ENCODE measurements around the gene TRIM44. TPM values are rescaled to one million over a fixed set of nuclear protein-coding genes. Genes with fewer than 3 reads are reported as not detected.

Gene TRIM44
- total RNA-seq, 1 donor: 42.1 TPM

DNA sequence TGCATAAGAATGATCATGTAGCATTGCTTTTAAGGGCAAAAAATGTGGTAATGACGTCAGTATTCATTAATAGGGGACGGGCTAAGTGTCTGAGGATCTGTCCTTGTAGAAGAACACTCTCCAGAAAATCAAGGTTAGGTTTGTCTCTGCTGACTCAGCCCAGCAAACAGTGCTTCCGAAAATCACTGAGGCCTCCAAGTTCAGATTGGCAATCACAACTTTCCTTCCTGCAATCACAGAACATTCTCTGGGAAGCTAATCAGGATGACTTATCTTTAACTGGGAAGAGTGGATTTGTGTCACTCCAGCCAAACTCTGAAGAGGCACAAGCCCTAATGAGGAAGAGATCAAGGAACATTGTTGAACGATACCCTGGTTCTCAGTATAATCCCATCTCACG is 158.0 kb downstream of the TRIM44 start:
- no peak overlapping the region for H3K4me3 ChIP-seq (ENCODE audit: low read depth, low read length)
- DNase-seq (ENCODE audit: low read depth): no peak
- TF ChIP-seq, protein P1, sequence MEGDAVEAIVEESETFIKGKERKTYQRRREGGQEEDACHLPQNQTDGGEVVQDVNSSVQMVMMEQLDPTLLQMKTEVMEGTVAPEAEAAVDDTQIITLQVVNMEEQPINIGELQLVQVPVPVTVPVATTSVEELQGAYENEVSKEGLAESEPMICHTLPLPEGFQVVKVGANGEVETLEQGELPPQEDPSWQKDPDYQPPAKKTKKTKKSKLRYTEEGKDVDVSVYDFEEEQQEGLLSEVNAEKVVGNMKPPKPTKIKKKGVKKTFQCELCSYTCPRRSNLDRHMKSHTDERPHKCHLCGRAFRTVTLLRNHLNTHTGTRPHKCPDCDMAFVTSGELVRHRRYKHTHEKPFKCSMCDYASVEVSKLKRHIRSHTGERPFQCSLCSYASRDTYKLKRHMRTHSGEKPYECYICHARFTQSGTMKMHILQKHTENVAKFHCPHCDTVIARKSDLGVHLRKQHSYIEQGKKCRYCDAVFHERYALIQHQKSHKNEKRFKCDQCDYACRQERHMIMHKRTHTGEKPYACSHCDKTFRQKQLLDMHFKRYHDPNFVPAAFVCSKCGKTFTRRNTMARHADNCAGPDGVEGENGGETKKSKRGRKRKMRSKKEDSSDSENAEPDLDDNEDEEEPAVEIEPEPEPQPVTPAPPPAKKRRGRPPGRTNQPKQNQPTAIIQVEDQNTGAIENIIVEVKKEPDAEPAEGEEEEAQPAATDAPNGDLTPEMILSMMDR (IDR thresholded peaks at IDR 0.05; ENCODE audit: insufficient read depth, low read length): no peak

DNA sequence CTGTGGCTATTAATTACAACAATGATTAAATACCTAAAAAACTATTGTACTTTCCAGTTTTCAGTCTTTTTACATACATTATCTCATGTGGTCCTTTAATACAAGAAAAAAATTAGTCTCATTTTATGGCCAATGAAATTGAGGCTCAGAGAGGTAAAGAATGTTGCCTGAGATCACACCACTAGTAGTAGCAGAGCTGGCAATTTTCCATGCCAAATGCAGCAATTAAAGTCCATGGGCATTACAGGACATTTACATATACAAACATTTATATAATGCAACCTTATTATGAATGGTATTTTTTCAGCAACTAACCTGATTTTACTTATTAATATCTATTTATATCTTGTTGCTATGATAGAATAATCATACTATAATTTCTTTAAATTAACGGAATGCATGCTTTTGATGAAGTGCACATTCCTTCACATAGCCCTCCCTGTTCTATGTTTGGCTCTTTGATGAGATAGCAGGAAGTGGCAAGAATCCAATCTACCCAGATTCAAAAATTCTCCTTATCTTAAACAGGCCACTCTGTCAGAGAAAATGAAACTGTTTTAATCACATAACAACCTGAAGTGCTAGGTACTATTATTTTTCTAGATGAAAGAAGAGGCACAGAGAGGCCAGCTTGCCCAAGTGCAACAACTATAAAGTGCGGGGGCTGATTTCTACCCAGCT is 160.4 kb downstream of the TRIM44 start:
- H3K4me3 ChIP-seq (ENCODE audit: low read depth, low read length): no peak overlapping the region
- TF ChIP-seq, protein P1 (IDR thresholded peaks at IDR 0.05; ENCODE audit: insufficient read depth, low read length): no peak
- DNase-seq (ENCODE audit: low read depth): peak; percentile 14

DNA sequence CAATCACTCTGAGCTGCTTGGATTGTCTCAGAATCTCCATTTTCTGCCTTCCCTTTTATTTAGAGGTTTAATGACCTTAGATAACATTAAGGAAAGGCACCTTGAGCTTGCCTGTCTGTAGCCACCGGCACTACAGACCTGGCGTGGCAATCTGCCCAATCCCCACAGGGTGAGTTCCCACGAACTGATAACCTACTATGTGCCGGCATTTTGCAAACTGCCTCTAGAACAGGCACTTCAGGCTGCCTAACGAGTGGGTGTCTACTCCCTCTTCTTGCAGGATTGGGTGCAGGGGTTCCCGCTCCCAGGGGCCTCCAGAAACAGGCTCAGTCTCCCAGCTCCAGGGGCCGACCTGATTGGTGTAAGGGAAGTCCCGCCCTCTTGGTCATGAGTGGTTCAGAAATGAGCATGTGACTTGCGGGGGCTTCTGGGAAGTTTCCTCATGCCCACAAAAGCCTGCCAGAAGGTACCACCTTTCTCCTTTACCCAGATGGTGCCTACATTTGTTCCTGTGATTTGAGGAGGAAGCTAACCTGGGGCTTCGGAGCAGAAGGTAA is 161.2 kb downstream of the TRIM44 start:
- no peak for DNase-seq (ENCODE audit: low read depth)
- H3K4me3 ChIP-seq (ENCODE audit: low read depth, low read length): no peak overlapping the region
- TF ChIP-seq, protein P1 (IDR thresholded peaks at IDR 0.05; ENCODE audit: insufficient read depth, low read length): no peak

DNA sequence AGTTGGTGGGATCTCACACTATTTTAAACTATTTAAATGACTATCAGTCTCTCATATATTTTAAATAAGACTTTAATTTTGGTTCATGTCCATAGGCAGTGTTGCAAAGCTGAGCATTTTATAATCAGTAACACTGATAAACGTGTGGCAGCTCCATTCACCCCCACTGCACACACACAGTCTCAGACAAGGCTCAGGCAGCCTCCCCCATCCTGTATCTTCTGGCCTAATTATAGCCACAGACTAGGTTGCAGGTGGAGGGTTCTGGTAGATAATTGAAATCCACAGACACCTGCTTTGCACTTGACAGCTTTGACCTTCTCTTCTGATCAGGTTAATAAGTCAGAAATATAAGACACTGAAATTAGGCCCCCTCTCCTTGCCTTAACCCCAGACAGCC is 162.8 kb downstream of the TRIM44 start:
- no peak overlapping the region for H3K4me3 ChIP-seq (ENCODE audit: low read depth, low read length)
- TF ChIP-seq, protein P1 (IDR thresholded peaks at IDR 0.05; ENCODE audit: insufficient read depth, low read length): no peak
- no peak for DNase-seq (ENCODE audit: low read depth)

DNA sequence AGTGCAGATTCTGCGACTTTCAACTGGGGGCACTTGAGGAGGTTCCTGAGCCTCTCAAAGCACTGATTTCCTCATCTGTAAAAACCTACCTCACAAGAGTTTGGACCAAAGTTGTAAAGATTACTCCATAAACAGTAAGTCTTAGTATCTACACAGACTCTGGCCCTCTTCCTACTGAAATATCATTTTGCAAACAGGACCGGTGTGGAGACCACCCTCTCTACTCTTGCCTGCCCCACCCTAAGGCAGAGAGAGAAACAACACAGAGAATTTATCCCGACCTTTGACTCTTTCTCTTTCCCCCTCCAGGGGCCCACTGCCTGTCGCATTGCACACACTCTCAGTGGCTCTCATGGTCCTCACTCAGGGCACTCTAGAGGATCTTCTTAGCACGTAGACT is 163.4 kb downstream of the TRIM44 start:
- TF ChIP-seq, protein P1 (IDR thresholded peaks at IDR 0.05; ENCODE audit: insufficient read depth, low read length): no peak
- DNase-seq (ENCODE audit: low read depth): no peak
- H3K4me3 ChIP-seq (ENCODE audit: low read depth, low read length): no peak overlapping the region

DNA sequence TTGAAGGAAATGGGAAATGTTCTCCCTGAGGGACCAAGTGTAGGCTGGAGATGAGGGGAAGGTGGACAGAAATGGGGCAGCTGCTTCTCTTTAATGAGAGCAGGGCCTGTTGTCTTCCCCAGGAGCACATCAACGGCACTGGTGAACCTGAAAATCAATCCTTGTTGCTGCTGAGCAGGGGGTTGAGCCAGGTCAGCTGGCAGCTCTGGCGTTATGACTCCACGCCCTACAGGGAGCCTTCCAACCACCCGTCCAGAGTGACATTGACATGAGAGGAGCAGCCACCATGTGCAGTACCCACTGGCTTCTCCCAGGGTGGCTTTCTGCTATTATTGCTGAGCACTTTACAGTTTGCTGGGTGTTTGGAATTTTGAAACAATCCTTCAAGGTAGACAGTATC is 164.4 kb downstream of the TRIM44 start:
- DNase-seq (ENCODE audit: low read depth): no peak

More for the DNA sequence above, 164.4 kb downstream of the TRIM44 start:
- TF ChIP-seq, protein P1 (IDR thresholded peaks at IDR 0.05; ENCODE audit: insufficient read depth, low read length): no peak
- H3K4me3 ChIP-seq (ENCODE audit: low read depth, low read length): no peak overlapping the region

Data from fibroblast of the aortic adventitia (primary cell).